Measurements from ENCODE around the gene SRGAP1.

GRCh38 chr12:64142382-64142781, 297.9 kb downstream of the SRGAP1 start:
- TF ChIP-seq CTCF (IDR thresholded peaks at IDR 0.05) (no peak), POLR2A (IDR thresholded peaks at IDR 0.05) (no peak), POLR2AphosphoS5 (IDR thresholded peaks at IDR 0.05; ENCODE audit: insufficient read depth in 1 of 2, low read depth in 1 of 2) (no peak)

Measured in vagina (tissue), 2 donors.